Right lobe of liver (tissue), 6 donors: ENCODE measurements around the gene TAF11. TPM values are rescaled to one million over a fixed set of nuclear protein-coding genes. Genes with fewer than 3 reads are reported as not detected.

Source experiments
- ATAC-seq, 4 donors: fragments of 200-7000 bp; cut with Tn5 transposase; one replicate each; pipeline ENCODE4 v1.9.1; 2020; ENCODE audit warnings: mild to moderate bottlenecking in 4 of 4, moderate library complexity in 4 of 4
- DNase-seq, 3 donors: peaks; one replicate each; pipeline ENCODE4 v3.0.0-alpha.2; 2020
- H3K27ac ChIP-seq, 3 donors: fragments of 200-600 bp; one replicate each; pipeline ENCODE4 v1.8.0; 2022
- H3K27me3 ChIP-seq, 2 donors: fragments of 200-600 bp; one replicate each; pipeline ENCODE4 v1.8.0; 2022
- H3K36me3 ChIP-seq, 4 donors: fragments of 200-600 bp; sonication (generic) in 1 of 4; one replicate each; pipeline versions ENCODE4 v1.5.1 to v1.8.0; 2017 to 2022; ENCODE audit warnings: control low read depth in 1 of 4
- H3K4me1 ChIP-seq, 4 donors: fragments of 200-600 bp; sonication (generic) in 1 of 4; one replicate each; pipeline versions ENCODE4 v1.5.1 to v1.8.0; 2017 to 2022; ENCODE audit warnings: control low read depth in 1 of 4
- H3K4me3 ChIP-seq, 3 donors: fragments of 200-600 bp; one replicate each; pipeline ENCODE4 v1.8.0; 2022
- H3K9me3 ChIP-seq, 4 donors: fragments of 200-600 bp; sonication (generic) in 1 of 4; one replicate each; pipeline versions ENCODE4 v1.5.1 to v1.8.0; 2017 to 2022; ENCODE audit warnings: control low read depth in 1 of 4
- POLR2A ChIP-seq: fragments of 450-650 bp; IDR thresholded peaks from one replicate; pipeline ENCODE4 v1.6.1; 2017; ENCODE audit warnings: antibody characterized with exemption, mild to moderate bottlenecking
- WGBS: methylation state at CpG from one replicate; pipeline ENCODE4 v1.1.6; 2018; ENCODE audit warnings: low coverage, low lambda C conversion rate; ENCODE audit not compliant: insufficient coverage; ENCODE audit errors: missing lambda C conversion rate; 5-methylcytosine and 5-hydroxymethylcytosine counted together
- intact Hi-C, 2 donors: fragments of 100-400 bp; cut with DNase I; formaldehyde crosslinking; loops; one replicate each; pipeline versions ENCODE4 v1.11.2 to v1.14.1; 2022
- total RNA-seq, 6 experiments: library from RNA; depleted of rRNA in 2 of 6; stranded (reverse); fragments of >200 nt in 2 of 6; fragmentation: NEBNext Ultra II Directional in 3 of 6; extraction: Animal tissue kit (Norgen Biotek cat#: 25700) in 3 of 6; gene quantifications; one replicate each; pipeline versions ENCODE4 v1.1.0 to v1.2.4, GENCODE V29; 2016 to 2023
- TF ChIP-seq, protein P1 (sequence below), 4 donors: fragments of 200-600 bp in 3 of 4; fragments of 450-650 bp in 1 of 4; IDR thresholded peaks; one replicate each; pipeline versions ENCODE4 v1.5.1 to v1.8.0; 2016 to 2022; ENCODE audit warnings: antibody characterized with exemption in 4 of 4, mild to moderate bottlenecking in 2 of 4
- donor health status: DM: no; HTN: yes; CAD: no.
- donor health status: DM: no; HTN: no; CAD: no.
- donor health status: DM: no; HTN: no; CAD: no.
- donor health status: DM: no; HTN: yes; CAD: no.
- donor health status: DM: no; HTN: yes; CAD: no.

TAF11 gene
- total RNA-seq, 6 experiments from 2014 or later = 8.9 to 13.4 (median 10.3) TPM

- Histone ChIP-seq H3K9me3 (no peaks in the 10 kb centered on the region), H3K4me1 (peaks cover 0 to 4% (median 0%) of the 10 kb centered on the region in 4 donors), H3K4me3 (no peak overlapping the region), H3K27me3 (no peaks in the 10 kb centered on the region), H3K36me3 (peaks cover 0 to 64% (median 19%) of the 10 kb centered on the region in 4 donors), H3K27ac (no peak overlapping the region)
- TF ChIP-seq, protein P1, sequence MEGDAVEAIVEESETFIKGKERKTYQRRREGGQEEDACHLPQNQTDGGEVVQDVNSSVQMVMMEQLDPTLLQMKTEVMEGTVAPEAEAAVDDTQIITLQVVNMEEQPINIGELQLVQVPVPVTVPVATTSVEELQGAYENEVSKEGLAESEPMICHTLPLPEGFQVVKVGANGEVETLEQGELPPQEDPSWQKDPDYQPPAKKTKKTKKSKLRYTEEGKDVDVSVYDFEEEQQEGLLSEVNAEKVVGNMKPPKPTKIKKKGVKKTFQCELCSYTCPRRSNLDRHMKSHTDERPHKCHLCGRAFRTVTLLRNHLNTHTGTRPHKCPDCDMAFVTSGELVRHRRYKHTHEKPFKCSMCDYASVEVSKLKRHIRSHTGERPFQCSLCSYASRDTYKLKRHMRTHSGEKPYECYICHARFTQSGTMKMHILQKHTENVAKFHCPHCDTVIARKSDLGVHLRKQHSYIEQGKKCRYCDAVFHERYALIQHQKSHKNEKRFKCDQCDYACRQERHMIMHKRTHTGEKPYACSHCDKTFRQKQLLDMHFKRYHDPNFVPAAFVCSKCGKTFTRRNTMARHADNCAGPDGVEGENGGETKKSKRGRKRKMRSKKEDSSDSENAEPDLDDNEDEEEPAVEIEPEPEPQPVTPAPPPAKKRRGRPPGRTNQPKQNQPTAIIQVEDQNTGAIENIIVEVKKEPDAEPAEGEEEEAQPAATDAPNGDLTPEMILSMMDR (IDR thresholded peaks at IDR 0.05) = no peak
- TF ChIP-seq POLR2A = no peak
- ATAC-seq = no peak
- no peak for DNase-seq
- intact Hi-C loops = no loop called here
- WGBS = 94% methylated on average over 3 of the region's 4 CpGs
Observed at GRCh38 chr6:34871853-34872252, 16.0 kb downstream of the TAF11 start.

- Histone ChIP-seq H3K27me3 (no peaks in the 10 kb centered on the region), H3K36me3 (peaks cover 0 to 52% (median 10%) of the 10 kb centered on the region in 4 donors), H3K4me3 (no peak overlapping the region), H3K4me1 (peaks cover 0 to 16% (median 5%) of the 10 kb centered on the region in 4 donors), H3K27ac (no peak overlapping the region), H3K9me3 (no peaks in the 10 kb centered on the region)
- 100% methylated on average over 1 of the region's 3 CpGs for WGBS
- TF ChIP-seq, protein P1 (IDR thresholded peaks at IDR 0.05) = peak in 2 of 4 donors; percentile 5 to 8
- no peak for TF ChIP-seq POLR2A
- peak in 1 of 4 donors; percentile 12 for ATAC-seq
- intact Hi-C loops = no loop called here
- no peak for DNase-seq
Observed at GRCh38 chr6:34867484-34867883, 20.4 kb downstream of the TAF11 start.

DNA sequence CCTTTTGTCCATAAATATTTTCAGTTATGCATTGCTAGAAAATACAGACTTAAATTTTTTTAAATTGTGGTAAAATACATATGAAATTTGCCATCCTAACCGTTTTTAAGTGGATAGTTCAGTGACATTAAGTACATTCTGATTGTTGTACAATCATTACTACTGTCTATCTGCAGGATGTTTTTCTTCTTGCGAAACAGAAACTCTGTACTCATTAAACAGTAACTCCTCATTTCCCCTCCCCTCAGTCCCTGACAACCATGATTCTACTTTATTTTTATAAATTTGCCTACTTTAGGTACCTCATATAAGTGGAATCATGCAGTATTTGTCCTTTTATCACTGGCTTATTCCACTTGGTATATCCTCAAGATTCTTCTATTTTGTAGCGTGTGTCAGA is 21.3 kb downstream of the TAF11 start:
- 39% methylated on average over 3 of the region's 3 CpGs for WGBS
- peaks cover 0 to 45% (median 3%) of the 10 kb centered on the region in 4 donors for H3K36me3 ChIP-seq
- H3K4me3 ChIP-seq = no peak overlapping the region
- ATAC-seq = peak; percentile 69 to 80 (median 74)
- no peaks in the 10 kb centered on the region for H3K9me3 ChIP-seq
- peaks cover 0 to 16% (median 5%) of the 10 kb centered on the region in 4 donors for H3K4me1 ChIP-seq
- H3K27me3 ChIP-seq = no peaks in the 10 kb centered on the region
- TF ChIP-seq, protein P1 (IDR thresholded peaks at IDR 0.05) = no peak
- no peak for TF ChIP-seq POLR2A
- no peak for DNase-seq
- intact Hi-C loops = no loop called here
- H3K27ac ChIP-seq = peak overlapping the region in 1 of 3 donors; percentile 7

GRCh38 chr6:34865107-34865506 is 22.7 kb downstream of the TAF11 start:
- H3K27ac ChIP-seq = peak overlapping the region in 1 of 3 donors; percentile 13
- H3K9me3 ChIP-seq = no peaks in the 10 kb centered on the region
- peaks cover 0 to 16% (median 5%) of the 10 kb centered on the region in 4 donors for H3K4me1 ChIP-seq
- 74% methylated on average over 3 of the region's 3 CpGs for WGBS
- peaks cover 0 to 43% (median 4%) of the 10 kb centered on the region in 4 donors for H3K36me3 ChIP-seq
- no peaks in the 10 kb centered on the region for H3K27me3 ChIP-seq
- no peak for TF ChIP-seq POLR2A
- TF ChIP-seq, protein P1 (IDR thresholded peaks at IDR 0.05) = no peak
- intact Hi-C loops = no loop called here
- ATAC-seq (peak; percentile 58 to 84 (median 74)), DNase-seq (no peak)
- H3K4me3 ChIP-seq = no peak overlapping the region

- Histone ChIP-seq H3K4me3 (no peak overlapping the region), H3K27me3 (no peaks in the 10 kb centered on the region), H3K27ac (no peak overlapping the region), H3K4me1 (peaks cover 0 to 16% (median 5%) of the 10 kb centered on the region in 4 donors), H3K36me3 (peaks cover 0 to 42% (median 8%) of the 10 kb centered on the region in 4 donors), H3K9me3 (no peaks in the 10 kb centered on the region)
- DNase-seq = no peak
- intact Hi-C loops = no loop called here
- no peak for ATAC-seq
- no peak for TF ChIP-seq POLR2A
- TF ChIP-seq, protein P1 (IDR thresholded peaks at IDR 0.05) = no peak
- no CpG with 5 or more reads among the region's 4 CpGs for WGBS
Observed at GRCh38 chr6:34864007-34864406, 23.8 kb downstream of the TAF11 start.
